HG03159 (cell line): ENCODE measurements around the gene MLH1.

ENCODE experiments used
- ATAC-seq: cut with Tn5 transposase; IDR thresholded peaks from one replicate; pipeline ENCODE4 v1.9.1; 2021; ENCODE audit warnings: mild to moderate bottlenecking, moderate library complexity; ENCODE audit not compliant: unreplicated experiment

MLH1 gene

GRCh38 chr3:37087870-37088269 lies 94.6 kb downstream of the MLH1 start:
- no peak for ATAC-seq

GRCh38 chr3:37092484-37092883 lies 99.2 kb downstream of the MLH1 start:
- no peak for ATAC-seq

- ATAC-seq = no peak
Measured at GRCh38 chr3:37093481-37093880, 100.2 kb downstream of the MLH1 start.

- ATAC-seq = no peak
Measured at GRCh38 chr3:37094636-37095035, 101.3 kb downstream of the MLH1 start.

- ATAC-seq = no peak
Measured at GRCh38 chr3:37096288-37096687, 103.0 kb downstream of the MLH1 start.

GRCh38 chr3:37096975-37097374 lies 103.7 kb downstream of the MLH1 start:
- no peak for ATAC-seq

- ATAC-seq = peak; percentile 42
Measured at GRCh38 chr3:37097776-37098175, 104.5 kb downstream of the MLH1 start.

- ATAC-seq = no peak
Measured at GRCh38 chr3:37098884-37099283, 105.6 kb downstream of the MLH1 start.

- no peak for ATAC-seq
Measured at GRCh38 chr3:37099469-37099868, 106.2 kb downstream of the MLH1 start.

- ATAC-seq = no peak
Measured at GRCh38 chr3:37100411-37100810, 107.1 kb downstream of the MLH1 start.
